Epithelial cell of proximal tubule (primary cell): ENCODE results near the gene KIF25. TPM values are rescaled to one million over a fixed set of nuclear protein-coding genes. Genes with fewer than 3 reads are reported as not detected.

Source experiments
- DNase-seq: peaks from one replicate; pipeline ENCODE4 v3.0.0-alpha.2; 2011; ENCODE audit warnings: low read depth
- H3K4me3 ChIP-seq: 2 replicates; pipeline ENCODE4 v1.5.1; 2011; ENCODE audit warnings: low read depth, mild to moderate bottlenecking, low read length
- CTCF ChIP-seq: conservative IDR thresholded peaks from 2 replicates; pipeline ENCODE4 v1.5.1; 2012; ENCODE audit warnings: low read depth, mild to moderate bottlenecking, low read length
- total RNA-seq: library from RNA; depleted of rRNA; stranded (reverse); fragments of >200 nt; gene quantifications from 2 replicates; pipeline ENCODE4 v1.2.3, GENCODE V29; 2015

Gene KIF25
- total RNA-seq, 1 donor from 2014 or later = not detected

GRCh38 chr6:168053086-168053956 lies 55.9 kb downstream of the KIF25 start:
- DNase-seq = no peak
- H3K4me3 ChIP-seq = no peak overlapping the region
- no peak for TF ChIP-seq CTCF

GRCh38 chr6:168053957-168054471 lies 56.5 kb downstream of the KIF25 start:
- no peak for DNase-seq
- H3K4me3 ChIP-seq = no peak overlapping the region
- TF ChIP-seq CTCF = no peak

- no peak for TF ChIP-seq CTCF
- no peak overlapping the region for H3K4me3 ChIP-seq
- no peak for DNase-seq
Measured at GRCh38 chr6:168054765-168055560, 57.5 kb downstream of the KIF25 start.

GRCh38 chr6:168055696-168056489 lies 58.4 kb downstream of the KIF25 start:
- no peak for DNase-seq
- TF ChIP-seq CTCF = no peak
- no peak overlapping the region for H3K4me3 ChIP-seq

- TF ChIP-seq CTCF = no peak
- DNase-seq = no peak
- H3K4me3 ChIP-seq = no peak overlapping the region
Measured at GRCh38 chr6:168056892-168057527, 59.5 kb downstream of the KIF25 start.

- no peak overlapping the region for H3K4me3 ChIP-seq
- DNase-seq = no peak
- no peak for TF ChIP-seq CTCF
Measured at GRCh38 chr6:168057836-168058235, 60.4 kb downstream of the KIF25 start.
